HCT116 (cell line): ENCODE results near the gene MAP3K6. TPM values are rescaled to one million over a fixed set of nuclear protein-coding genes. Genes with fewer than 3 reads are reported as not detected.

Experiments used
- ATAC-seq: fragments of 200-7000 bp; cut with Tn5 transposase; 2 replicates; pipeline ENCODE4 v1.9.1; 2020; ENCODE audit warnings: mild to moderate bottlenecking, moderate library complexity
- BruUV-seq: library from RNA; stranded (reverse); fragments of 400-500 nt; replicated peaks from 2 replicates; lab custom pipeline; 2021; lab: Mats Ljungman, UMichigan
- CTCF ChIA-PET: fragments of 300-600 bp; sonication (Branson Sonifier 250); formaldehyde crosslinking; loops from one replicate; lab custom pipeline; 2021; ENCODE audit warnings: antibody characterized with exemption; lab: Charles Lee
- POLR2A ChIA-PET: fragments of 300-600, 350-600 bp; sonication (Branson Sonifier 250); formaldehyde crosslinking; loops from one replicate; lab custom pipeline; 2021; ENCODE audit warnings: antibody characterized with exemption; lab: Charles Lee
- RAD21 ChIA-PET, 2 experiments: fragments of 300-600 bp; sonication (Branson Sonifier 250); formaldehyde crosslinking; loops; one replicate each; lab custom pipeline; 2023; ENCODE audit warnings: low total read pairs in 2 of 2; ENCODE audit not compliant: uncharacterized antibody in 2 of 2, unreplicated experiment in 2 of 2, low non-redundant PET in 1 of 2; lab: Charles Lee
- DNase-seq: peaks from one replicate; pipeline ENCODE4 v3.0.0-alpha.2; 2010; ENCODE audit warnings: low read depth, low spot score
- H2AFZ ChIP-seq: fragments of 200-600 bp; shearing (Covaris generic), sonication (generic); 2 replicates; pipeline ENCODE4 v1.6.1; 2017; ENCODE audit warnings: low read depth, mixed run types, mixed read lengths, antibody characterized with exemption, low read length; ENCODE audit not compliant: poor library complexity, severe bottlenecking
- H3K27ac ChIP-seq: 2 replicates; pipeline ENCODE4 v1.5.1; 2012; ENCODE audit warnings: low read depth, low read length
- H3K27me3 ChIP-seq: fragments of 200-600 bp; sonication (generic); 2 replicates; pipeline ENCODE4 v1.6.1; 2016; ENCODE audit warnings: mixed run types, low read length, mixed read lengths; ENCODE audit not compliant: insufficient read depth
- H3K36me3 ChIP-seq, 2 experiments: fragments of 200-500 bp in 1 of 2; fragments of 200-600 bp in 1 of 2; sonication (Bioruptor generic) in 1 of 2; sonication (generic) in 1 of 2; 2 replicates each; pipeline versions ENCODE4 v1.5.1 to v1.6.1; 2014 to 2016; ENCODE audit warnings: low read length in 2 of 2, inconsistent platforms in 1 of 2, mixed read lengths in 1 of 2, mixed run types in 1 of 2; ENCODE audit not compliant: insufficient read depth in 2 of 2, control insufficient read depth in 1 of 2
- H3K4me1 ChIP-seq, 2 experiments: fragments of 200-600 bp in 1 of 2; sonication (generic) in 1 of 2; 2 replicates each; pipeline versions ENCODE4 v1.5.1 to v1.6.1; 2012 to 2017; ENCODE audit warnings: low read length in 2 of 2, inconsistent platforms in 1 of 2, mild to moderate bottlenecking in 1 of 2, mixed read lengths in 1 of 2, mixed run types in 1 of 2, moderate library complexity in 1 of 2; ENCODE audit not compliant: insufficient read depth in 2 of 2, control insufficient read depth in 1 of 2
- H3K4me2 ChIP-seq: fragments of 200-600 bp; sonication (generic); 2 replicates; pipeline ENCODE4 v1.6.1; 2017; ENCODE audit warnings: mixed run types, low read length, mixed read lengths
- H3K4me3 ChIP-seq, 2 experiments: fragments of 200-600 bp in 1 of 2; sonication (generic) in 1 of 2; replicated peaks in 1 of 2; 2 replicates each; pipeline ENCODE4 v1.5.1; 2011 to 2016; ENCODE audit warnings: low read length in 2 of 2, control low read depth in 1 of 2, low read depth in 1 of 2, mild to moderate bottlenecking in 1 of 2, mixed read lengths in 1 of 2, mixed run types in 1 of 2
- H3K79me2 ChIP-seq: fragments of 200-600 bp; sonication (generic); 2 replicates; pipeline ENCODE4 v1.6.1; 2017; ENCODE audit warnings: mild to moderate bottlenecking, mixed run types, low read length, moderate library complexity, mixed read lengths; ENCODE audit not compliant: insufficient read depth
- H3K9ac ChIP-seq: fragments of 200-600 bp; sonication (generic); 2 replicates; pipeline ENCODE4 v1.6.1; 2016; ENCODE audit warnings: low read length, mixed read lengths
- H3K9me2 ChIP-seq: fragments of 200-600 bp; sonication (generic), shearing (Covaris generic); 2 replicates; pipeline ENCODE4 v1.6.1; 2017; ENCODE audit warnings: mixed run types, mild to moderate bottlenecking, moderate library complexity; ENCODE audit not compliant: insufficient read depth
- H3K9me3 ChIP-seq, 2 experiments: fragments of 200-500 bp in 1 of 2; fragments of 200-600 bp in 1 of 2; sonication (Bioruptor generic) in 1 of 2; sonication (generic) in 1 of 2; 2 replicates each; pipeline ENCODE4 v1.6.1; 2014 to 2017; ENCODE audit warnings: low read length in 2 of 2, mixed read lengths in 2 of 2, inconsistent platforms in 1 of 2, low read depth in 1 of 2, mild to moderate bottlenecking in 1 of 2, mixed run types in 1 of 2, moderate library complexity in 1 of 2; ENCODE audit not compliant: control insufficient read depth in 1 of 2, insufficient read depth in 1 of 2
- H4K20me1 ChIP-seq: fragments of 200-600 bp; sonication (generic), shearing (Covaris generic); 2 replicates; pipeline ENCODE4 v1.6.1; 2017; ENCODE audit warnings: mixed run types, mild to moderate bottlenecking, moderate library complexity; ENCODE audit not compliant: insufficient read depth
- CEBPB ChIP-seq: IDR thresholded peaks from 2 replicates; pipeline ENCODE4 v1.6.1; 2012; ENCODE audit warnings: low read depth
- CTCF ChIP-seq, 3 experiments: fragments of 200-600 bp in 1 of 3; sonication (generic) in 1 of 3; IDR thresholded peaks in 2 of 3; conservative IDR thresholded peaks in 1 of 3; 2 replicates each; pipeline ENCODE4 v1.5.1; 2012 to 2017; ENCODE audit warnings: low read depth in 2 of 3, low read length in 2 of 3, antibody characterized with exemption in 1 of 3, borderline replicate concordance in 1 of 3, control low read depth in 1 of 3, mild to moderate bottlenecking in 1 of 3, mixed read lengths in 1 of 3, mixed run types in 1 of 3, moderate library complexity in 1 of 3; ENCODE audit not compliant: insufficient read depth in 1 of 3
- ELF1 ChIP-seq: IDR thresholded peaks from 2 replicates; pipeline ENCODE4 v1.6.1; 2012; ENCODE audit warnings: low read depth, borderline replicate concordance
- RAD21 ChIP-seq: IDR thresholded peaks from 2 replicates; pipeline ENCODE4 v1.6.1; 2012; ENCODE audit warnings: low read depth, mild to moderate bottlenecking
- intact Hi-C: fragments of 100-400 bp; cut with micrococcal nuclease; formaldehyde crosslinking; loops from 2 replicates; pipeline ENCODE4 v1.10.0; 2022
- total RNA-seq: library from RNA; stranded (reverse); gene quantifications from one replicate; pipeline ENCODE4 v1.2.1, GENCODE V29; 2021; ENCODE audit not compliant: unreplicated experiment

MAP3K6 gene
- total RNA-seq, 1 experiment from 2014 or later = 30.2 TPM

- peak; percentile 97 for ATAC-seq
- Histone ChIP-seq H3K9ac (no peak overlapping the region), H3K79me2 (no peaks in the 10 kb centered on the region), H4K20me1 (no peaks in the 10 kb centered on the region), H2AFZ (no peak overlapping the region), H3K9me3 (no peaks in the 10 kb centered on the region), H3K4me3 (no peak overlapping the region), H3K4me1 (peaks cover 6 to 14% of the 10 kb centered on the region in 2 experiments; a peak in 3 of 4 replicates)
- peak; percentile 33 for DNase-seq
- RAD21 ChIA-PET = interaction anchor here (0.5 to 0.7 kb wide), 3 partner anchors 10 to 210 kb away, joined by 3 to 7 read pairs (median 5); no protein-coding TSS in a partner anchor
- intact Hi-C loops = no loop called here
- POLR2A ChIA-PET = interaction anchor here (1.6 kb wide), 1 partner anchor 76 kb away, joined by 4 read pairs; the partner anchor contains the start of gene CD164L2
- no peak for TF ChIP-seq CEBPB
- TF ChIP-seq CTCF (IDR thresholded peaks at IDR 0.05 in 2 of 3, conservative IDR thresholded peaks at IDR 0.05 in 1 of 3; ENCODE audit: borderline replicate concordance in 1 of 3, insufficient read depth in 1 of 3, low read depth in 2 of 3, low read length in 2 of 3) = peak; percentile 45 to 68 (median 66); a peak in 5 of 6 replicates
- no peak for TF ChIP-seq ELF1
- peak; percentile 52 for TF ChIP-seq RAD21
- TF ChIP-seq, all 23 proteins: peak for 2
- peak overlapping the region; percentile 33 for H3K4me2 ChIP-seq
- no peaks in the 10 kb centered on the region for H3K9me2 ChIP-seq
- no peaks in the 10 kb centered on the region for H3K36me3 ChIP-seq
- no peak overlapping the region for H3K27ac ChIP-seq
- no peaks in the 10 kb centered on the region for H3K27me3 ChIP-seq
- no TSS peak for BruUV-seq
- CTCF ChIA-PET = interaction anchor here (0.8 to 2.8 kb wide), 13 partner anchors 9 to 300 kb away, joined by 3 to 11 read pairs (median 3); no protein-coding TSS in a partner anchor
Observed at GRCh38 chr1:27306892-27307761, 59.6 kb downstream of the MAP3K6 start.
